ENCODE data around the gene LSM3.

Gene LSM3

GRCh38 chr3:14152233-14152962 lies 26.2 kb upstream of the LSM3 start:
- no peak overlapping the region for H3K27ac ChIP-seq (ENCODE audit: low read length)
- no peak overlapping the region for H3K9ac ChIP-seq (ENCODE audit: low read length)
- peaks cover 23% of the 10 kb centered on the region for H3K36me3 ChIP-seq (ENCODE audit: control insufficient read depth, low read depth, low read length)
- H3K4me3 ChIP-seq (ENCODE audit: low read length): no peak overlapping the region
- H3K27me3 ChIP-seq (ENCODE audit: control insufficient read depth, insufficient read depth, low read length): no peaks in the 10 kb centered on the region
- H3K9me3 ChIP-seq (ENCODE audit: control insufficient read depth, low read depth, low read length): no peaks in the 10 kb centered on the region
- H3K4me1 ChIP-seq (ENCODE audit: control insufficient read depth, low read depth, low read length): peaks cover 3% of the 10 kb centered on the region

- H3K9ac ChIP-seq (ENCODE audit: low read length): no peak overlapping the region
- H3K4me3 ChIP-seq (ENCODE audit: low read length): no peak overlapping the region
- peaks cover 3% of the 10 kb centered on the region for H3K4me1 ChIP-seq (ENCODE audit: control insufficient read depth, low read depth, low read length)
- no peaks in the 10 kb centered on the region for H3K9me3 ChIP-seq (ENCODE audit: control insufficient read depth, low read depth, low read length)
- H3K27me3 ChIP-seq (ENCODE audit: control insufficient read depth, insufficient read depth, low read length): no peaks in the 10 kb centered on the region
- H3K36me3 ChIP-seq (ENCODE audit: control insufficient read depth, low read depth, low read length): peaks cover 28% of the 10 kb centered on the region
- no peak overlapping the region for H3K27ac ChIP-seq (ENCODE audit: low read length)
These were observed 25.7 kb upstream of the LSM3 start for GRCh38 chr3:14152963-14153355.

GRCh38 chr3:14153663-14154062 lies 25.0 kb upstream of the LSM3 start:
- H3K4me1 ChIP-seq (ENCODE audit: control insufficient read depth, low read depth, low read length): no peaks in the 10 kb centered on the region
- H3K9ac ChIP-seq (ENCODE audit: low read length): no peak overlapping the region
- H3K27ac ChIP-seq (ENCODE audit: low read length): no peak overlapping the region
- H3K9me3 ChIP-seq (ENCODE audit: control insufficient read depth, low read depth, low read length): no peaks in the 10 kb centered on the region
- H3K4me3 ChIP-seq (ENCODE audit: low read length): no peak overlapping the region
- H3K36me3 ChIP-seq (ENCODE audit: control insufficient read depth, low read depth, low read length): peaks cover 35% of the 10 kb centered on the region
- H3K27me3 ChIP-seq (ENCODE audit: control insufficient read depth, insufficient read depth, low read length): no peaks in the 10 kb centered on the region

GRCh38 chr3:14154276-14154675 lies 24.3 kb upstream of the LSM3 start:
- Histone ChIP-seq H3K36me3 (ENCODE audit: control insufficient read depth, low read depth, low read length) (peaks cover 42% of the 10 kb centered on the region), H3K27me3 (ENCODE audit: control insufficient read depth, insufficient read depth, low read length) (no peaks in the 10 kb centered on the region), H3K9me3 (ENCODE audit: control insufficient read depth, low read depth, low read length) (no peaks in the 10 kb centered on the region), H3K9ac (ENCODE audit: low read length) (no peak overlapping the region), H3K4me3 (ENCODE audit: low read length) (no peak overlapping the region), H3K4me1 (ENCODE audit: control insufficient read depth, low read depth, low read length) (no peaks in the 10 kb centered on the region), H3K27ac (ENCODE audit: low read length) (no peak overlapping the region)

- no peaks in the 10 kb centered on the region for H3K4me1 ChIP-seq (ENCODE audit: control insufficient read depth, low read depth, low read length)
- H3K9me3 ChIP-seq (ENCODE audit: control insufficient read depth, low read depth, low read length): no peaks in the 10 kb centered on the region
- no peaks in the 10 kb centered on the region for H3K27me3 ChIP-seq (ENCODE audit: control insufficient read depth, insufficient read depth, low read length)
- no peak overlapping the region for H3K4me3 ChIP-seq (ENCODE audit: low read length)
- H3K9ac ChIP-seq (ENCODE audit: low read length): no peak overlapping the region
- no peak overlapping the region for H3K27ac ChIP-seq (ENCODE audit: low read length)
- peaks cover 48% of the 10 kb centered on the region for H3K36me3 ChIP-seq (ENCODE audit: control insufficient read depth, low read depth, low read length)
These were observed 23.6 kb upstream of the LSM3 start for GRCh38 chr3:14154895-14155440.

- H3K27me3 ChIP-seq (ENCODE audit: control insufficient read depth, insufficient read depth, low read length): no peaks in the 10 kb centered on the region
- H3K4me1 ChIP-seq (ENCODE audit: control insufficient read depth, low read depth, low read length): no peaks in the 10 kb centered on the region
- no peak overlapping the region for H3K27ac ChIP-seq (ENCODE audit: low read length)
- peaks cover 60% of the 10 kb centered on the region for H3K36me3 ChIP-seq (ENCODE audit: control insufficient read depth, low read depth, low read length)
- no peak overlapping the region for H3K9ac ChIP-seq (ENCODE audit: low read length)
- no peaks in the 10 kb centered on the region for H3K9me3 ChIP-seq (ENCODE audit: control insufficient read depth, low read depth, low read length)
- no peak overlapping the region for H3K4me3 ChIP-seq (ENCODE audit: low read length)
These were observed 22.4 kb upstream of the LSM3 start for GRCh38 chr3:14156201-14156600.

- Histone ChIP-seq H3K9me3 (ENCODE audit: control insufficient read depth, low read depth, low read length) (no peaks in the 10 kb centered on the region), H3K27ac (ENCODE audit: low read length) (no peak overlapping the region), H3K36me3 (ENCODE audit: control insufficient read depth, low read depth, low read length) (peaks cover 64% of the 10 kb centered on the region)
These were observed 21.6 kb upstream of the LSM3 start for GRCh38 chr3:14156843-14157561.

GRCh38 chr3:14157951-14158350 lies 20.7 kb upstream of the LSM3 start:
- Histone ChIP-seq H3K9me3 (ENCODE audit: control insufficient read depth, low read depth, low read length) (no peaks in the 10 kb centered on the region), H3K9ac (ENCODE audit: low read length) (no peak overlapping the region), H3K4me3 (ENCODE audit: low read length) (no peak overlapping the region), H3K27me3 (ENCODE audit: control insufficient read depth, insufficient read depth, low read length) (no peaks in the 10 kb centered on the region), H3K36me3 (ENCODE audit: control insufficient read depth, low read depth, low read length) (peaks cover 74% of the 10 kb centered on the region), H3K27ac (ENCODE audit: low read length) (no peak overlapping the region), H3K4me1 (ENCODE audit: control insufficient read depth, low read depth, low read length) (no peaks in the 10 kb centered on the region)

More at GRCh38 chr3:14156843-14157561, 21.6 kb upstream of the LSM3 start:
- no peaks in the 10 kb centered on the region for H3K27me3 ChIP-seq (ENCODE audit: control insufficient read depth, insufficient read depth, low read length)
- no peaks in the 10 kb centered on the region for H3K4me1 ChIP-seq (ENCODE audit: control insufficient read depth, low read depth, low read length)
- H3K9ac ChIP-seq (ENCODE audit: low read length): no peak overlapping the region
- no peak overlapping the region for H3K4me3 ChIP-seq (ENCODE audit: low read length)

- Histone ChIP-seq H3K36me3 (ENCODE audit: control insufficient read depth, low read depth, low read length) (peaks cover 78% of the 10 kb centered on the region), H3K27ac (ENCODE audit: low read length) (no peak overlapping the region), H3K4me1 (ENCODE audit: control insufficient read depth, low read depth, low read length) (no peaks in the 10 kb centered on the region)
These were observed 20.2 kb upstream of the LSM3 start for GRCh38 chr3:14158370-14158769.

GRCh38 chr3:14159426-14159825 lies 19.2 kb upstream of the LSM3 start:
- no peaks in the 10 kb centered on the region for H3K4me1 ChIP-seq (ENCODE audit: control insufficient read depth, low read depth, low read length)
- no peak overlapping the region for H3K9ac ChIP-seq (ENCODE audit: low read length)
- H3K27me3 ChIP-seq (ENCODE audit: control insufficient read depth, insufficient read depth, low read length): no peaks in the 10 kb centered on the region
- H3K4me3 ChIP-seq (ENCODE audit: low read length): no peak overlapping the region
- peaks cover 80% of the 10 kb centered on the region for H3K36me3 ChIP-seq (ENCODE audit: control insufficient read depth, low read depth, low read length)
- no peak overlapping the region for H3K27ac ChIP-seq (ENCODE audit: low read length)
- no peaks in the 10 kb centered on the region for H3K9me3 ChIP-seq (ENCODE audit: control insufficient read depth, low read depth, low read length)

More at GRCh38 chr3:14158370-14158769, 20.2 kb upstream of the LSM3 start:
- Histone ChIP-seq H3K9ac (ENCODE audit: low read length) (no peak overlapping the region), H3K4me3 (ENCODE audit: low read length) (no peak overlapping the region), H3K9me3 (ENCODE audit: control insufficient read depth, low read depth, low read length) (no peaks in the 10 kb centered on the region), H3K27me3 (ENCODE audit: control insufficient read depth, insufficient read depth, low read length) (no peaks in the 10 kb centered on the region)

- H3K4me3 ChIP-seq (ENCODE audit: low read length): no peak overlapping the region
These were observed 17.3 kb upstream of the LSM3 start for GRCh38 chr3:14161282-14161681.

More at GRCh38 chr3:14161282-14161681, 17.3 kb upstream of the LSM3 start:
- Histone ChIP-seq H3K4me1 (ENCODE audit: control insufficient read depth, low read depth, low read length) (no peaks in the 10 kb centered on the region), H3K27ac (ENCODE audit: low read length) (no peak overlapping the region), H3K36me3 (ENCODE audit: control insufficient read depth, low read depth, low read length) (peaks cover 89% of the 10 kb centered on the region), H3K9me3 (ENCODE audit: control insufficient read depth, low read depth, low read length) (no peaks in the 10 kb centered on the region), H3K27me3 (ENCODE audit: control insufficient read depth, insufficient read depth, low read length) (no peaks in the 10 kb centered on the region), H3K9ac (ENCODE audit: low read length) (no peak overlapping the region)
